ENCODE measurements around the gene MAP3K7.

- TF ChIP-seq CTCF (conservative IDR thresholded peaks at IDR 0.05; ENCODE audit: low read depth, low read length) (no peak), EZH2 (IDR thresholded peaks at IDR 0.05; ENCODE audit: low read length, unreplicated experiment) (no peak), EZH2phosphoT487 (IDR thresholded peaks at IDR 0.05; ENCODE audit: borderline replicate concordance, low read length) (no peak)
Observed at GRCh38 chr6:90604546-90604945, 17.7 kb upstream of the MAP3K7 start.
